HCEC 1CT (cell line): ENCODE results near the gene FAM111B.
"Not testable (repeated sequence)": the region's sequence is repeated elsewhere in the genome, so short reads cannot be mapped to it uniquely, and the experiment has no call there.

Experiments used
- DNase-seq: peaks from one replicate; pipeline ENCODE4 v3.0.0-alpha.2; 2017

Gene FAM111B, protein sequence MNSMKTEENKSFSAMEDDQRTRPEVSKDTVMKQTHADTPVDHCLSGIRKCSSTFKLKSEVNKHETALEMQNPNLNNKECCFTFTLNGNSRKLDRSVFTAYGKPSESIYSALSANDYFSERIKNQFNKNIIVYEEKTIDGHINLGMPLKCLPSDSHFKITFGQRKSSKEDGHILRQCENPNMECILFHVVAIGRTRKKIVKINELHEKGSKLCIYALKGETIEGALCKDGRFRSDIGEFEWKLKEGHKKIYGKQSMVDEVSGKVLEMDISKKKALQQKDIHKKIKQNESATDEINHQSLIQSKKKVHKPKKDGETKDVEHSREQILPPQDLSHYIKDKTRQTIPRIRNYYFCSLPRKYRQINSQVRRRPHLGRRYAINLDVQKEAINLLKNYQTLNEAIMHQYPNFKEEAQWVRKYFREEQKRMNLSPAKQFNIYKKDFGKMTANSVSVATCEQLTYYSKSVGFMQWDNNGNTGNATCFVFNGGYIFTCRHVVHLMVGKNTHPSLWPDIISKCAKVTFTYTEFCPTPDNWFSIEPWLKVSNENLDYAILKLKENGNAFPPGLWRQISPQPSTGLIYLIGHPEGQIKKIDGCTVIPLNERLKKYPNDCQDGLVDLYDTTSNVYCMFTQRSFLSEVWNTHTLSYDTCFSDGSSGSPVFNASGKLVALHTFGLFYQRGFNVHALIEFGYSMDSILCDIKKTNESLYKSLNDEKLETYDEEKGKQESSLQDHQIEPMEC

DNA sequence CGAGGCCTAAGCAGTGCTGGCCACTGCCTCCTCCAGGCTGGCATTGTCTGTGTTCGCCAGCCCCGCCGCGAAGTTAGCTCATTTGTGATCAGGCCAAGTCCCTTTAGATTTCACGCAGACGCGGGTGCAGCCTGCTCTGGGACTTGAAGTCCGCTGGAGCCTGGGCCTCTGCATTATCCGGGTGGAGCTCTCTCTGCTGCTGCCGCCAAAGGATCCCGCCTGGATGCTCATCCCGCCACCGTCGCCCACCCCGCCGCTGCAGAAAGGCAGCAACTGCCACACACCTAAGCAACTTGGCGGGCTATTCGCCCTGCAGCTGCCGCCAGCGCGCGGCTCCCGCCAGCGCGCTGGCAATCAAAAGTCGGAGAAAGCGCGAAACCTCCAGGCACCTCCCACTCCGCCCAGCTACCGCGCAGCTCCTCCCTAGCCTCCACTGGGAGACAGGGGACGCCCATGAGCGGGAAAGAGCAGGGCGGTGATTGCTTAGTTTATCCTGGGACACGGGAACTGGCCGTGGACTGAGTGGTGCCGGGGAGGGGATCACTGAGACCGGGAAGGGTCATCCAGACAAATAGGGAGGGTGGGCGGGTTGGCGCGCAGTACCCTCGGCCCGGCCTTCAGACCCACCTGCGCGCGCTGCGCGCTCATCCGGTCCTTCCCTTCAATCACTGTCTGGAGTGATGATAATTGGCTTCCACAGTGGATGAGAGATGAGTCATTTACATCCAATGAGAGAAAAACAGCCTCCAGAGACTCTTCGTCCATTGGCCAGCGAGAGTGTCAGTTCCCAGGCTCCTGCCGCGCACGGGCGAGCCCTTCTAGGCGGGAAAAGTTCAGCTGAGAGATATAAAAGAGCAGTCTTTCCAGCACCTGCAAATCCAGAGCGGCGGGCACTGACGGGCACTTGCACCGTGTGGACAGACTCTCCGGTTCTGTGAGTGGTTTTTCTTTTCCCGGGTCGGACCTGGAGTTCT, at the start of gene FAM111B:
FAM111B (plus strand) TSS at position 875 of the 974 bp plus-strand sequence. CDS start 2,389 bp downstream, outside the sequence.
- peak; percentile 91 for DNase-seq

DNA sequence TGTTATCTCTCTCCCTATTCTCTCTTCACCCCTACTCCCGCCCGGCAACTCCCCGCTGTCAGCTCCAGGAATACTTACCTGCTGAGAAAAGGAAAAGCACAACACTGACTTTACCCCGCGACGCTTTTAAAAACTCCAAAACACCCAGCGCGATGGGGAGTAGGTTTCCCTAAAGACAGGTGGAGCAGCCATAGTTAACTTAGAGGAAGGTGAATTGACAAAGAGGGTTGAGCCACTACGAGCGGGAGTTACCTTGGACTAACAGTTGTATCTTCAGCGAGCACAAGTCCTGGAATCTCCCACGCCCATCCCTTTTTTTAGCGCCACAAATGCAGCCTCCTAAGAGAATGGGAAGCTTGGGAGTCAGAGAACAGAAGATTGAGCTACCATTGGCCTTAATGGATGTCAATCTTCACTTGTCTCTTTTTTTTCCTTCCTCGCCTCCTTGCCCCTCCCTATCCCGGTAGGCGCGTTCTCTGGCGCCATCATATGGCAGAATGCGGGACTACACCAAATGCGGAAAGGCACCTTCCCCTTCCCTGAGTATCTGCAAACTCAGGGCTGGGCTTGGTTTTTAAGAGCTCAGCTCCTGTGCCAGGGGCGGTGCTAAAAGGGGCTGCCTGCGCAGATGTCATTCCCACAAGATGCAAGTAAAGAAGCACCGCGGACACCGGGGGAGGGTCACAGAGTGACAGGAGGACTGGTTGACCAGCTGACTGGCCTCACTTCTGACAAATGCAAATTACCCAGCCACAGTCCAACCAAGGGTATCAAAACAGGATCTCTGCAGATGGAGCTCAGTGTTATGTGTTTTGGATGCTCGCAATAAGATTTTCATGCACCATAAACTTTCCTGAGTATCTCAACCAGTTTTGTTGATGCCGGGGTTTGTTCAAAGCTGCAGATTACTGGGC, 48.7 kb upstream of the FAM111B start:
- DNase-seq: peak; percentile 83

DNA sequence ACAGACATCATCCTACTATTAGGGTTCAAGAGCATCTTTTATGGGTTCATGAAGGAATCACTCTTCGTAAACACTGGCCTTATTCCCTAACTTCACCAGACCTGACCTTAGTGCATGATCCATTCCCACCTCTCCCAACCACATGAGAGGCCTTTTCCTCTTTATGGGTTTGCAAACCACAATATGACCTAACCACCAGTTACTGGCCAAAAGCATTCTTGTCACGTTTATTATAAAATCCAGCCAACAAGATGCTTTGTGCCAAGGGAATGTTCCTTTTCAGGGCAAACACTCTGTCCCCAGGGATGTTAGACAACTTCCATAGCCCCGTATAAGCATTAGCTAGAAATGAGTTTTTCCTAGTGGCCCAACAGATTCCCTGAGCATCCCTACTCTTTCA, 46.9 kb upstream of the FAM111B start:
- DNase-seq: not testable (repeated sequence)

DNA sequence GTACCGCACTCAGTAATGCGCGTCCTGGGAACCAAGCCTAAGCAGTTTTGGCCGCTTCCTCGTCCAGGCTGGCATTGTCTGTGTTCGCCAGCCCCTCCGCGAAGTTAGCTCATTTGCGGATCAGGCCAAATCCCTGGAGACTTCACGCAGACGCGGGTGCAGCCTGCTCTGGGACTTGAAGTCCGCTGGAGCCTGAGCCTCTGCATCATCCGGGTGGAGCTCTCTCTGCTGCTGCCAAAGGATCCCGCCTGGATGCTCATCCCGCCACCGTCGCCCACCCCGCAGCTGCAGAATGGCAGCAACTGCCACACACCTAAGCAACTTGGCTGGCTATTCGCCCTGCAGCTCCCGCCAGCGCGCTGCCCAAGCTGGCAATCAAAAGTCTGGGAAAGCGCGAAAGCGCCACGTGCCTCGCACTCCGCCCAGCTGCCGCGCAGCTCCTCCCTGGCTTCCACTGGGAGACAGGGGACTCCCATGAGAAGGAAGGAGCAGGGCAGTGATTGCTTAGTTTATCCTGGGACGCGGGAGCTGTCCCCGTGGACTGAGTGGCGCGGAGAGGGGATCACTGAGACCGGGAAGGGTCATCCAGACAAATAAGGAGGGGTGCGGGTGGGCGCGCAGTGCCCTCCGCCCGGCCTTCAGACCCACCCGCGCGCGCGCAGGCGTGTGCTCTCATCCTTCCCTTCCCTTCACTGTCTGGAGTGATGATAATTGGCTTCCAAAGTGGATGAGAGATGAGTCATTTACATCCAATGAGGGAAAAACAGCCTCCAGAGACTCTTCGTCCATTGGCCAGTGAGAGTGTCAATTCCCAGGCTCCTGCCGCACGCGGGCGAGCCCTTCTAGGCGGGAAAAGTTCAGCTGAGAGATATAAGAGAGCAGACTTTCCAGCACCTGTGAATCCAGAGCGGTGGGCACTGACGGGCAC, 44.2 kb upstream of the FAM111B start:
- DNase-seq: no peak

DNA sequence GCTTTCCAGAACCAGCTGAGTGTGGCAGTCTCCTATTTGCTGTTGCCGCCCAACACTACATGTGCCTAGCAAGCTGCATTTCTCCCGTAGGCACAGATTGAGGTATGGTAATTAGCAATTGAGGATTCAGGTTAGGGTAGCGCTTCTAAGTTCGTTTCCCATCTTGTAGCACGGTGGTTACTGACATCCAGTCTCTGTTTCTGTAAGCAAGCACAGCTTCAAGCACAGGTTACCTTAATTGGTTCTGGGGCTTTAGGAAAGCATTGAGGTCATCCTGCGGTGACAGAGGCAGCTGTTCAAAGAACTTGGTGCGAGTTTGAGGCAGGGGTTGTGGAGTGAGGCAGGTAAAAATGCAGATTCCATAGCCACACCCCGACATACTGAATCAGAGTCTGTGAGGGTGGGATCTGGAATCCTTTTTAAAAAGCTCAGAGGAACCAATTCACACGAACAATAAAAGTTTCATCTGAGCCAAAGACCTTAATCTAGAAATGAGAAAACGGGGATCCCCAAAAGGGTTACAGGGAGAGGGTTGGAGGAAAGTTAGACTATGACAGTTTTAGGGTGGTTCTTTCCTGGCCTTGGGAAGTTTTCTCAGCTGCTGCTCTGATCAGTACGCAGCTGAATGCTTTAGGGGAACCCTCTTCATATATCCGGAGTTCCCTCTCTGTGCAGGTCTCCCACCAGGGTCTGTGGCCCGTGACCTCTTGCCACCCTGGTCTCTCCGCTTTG, 42.9 kb upstream of the FAM111B start:
- DNase-seq: not testable (repeated sequence)

DNA sequence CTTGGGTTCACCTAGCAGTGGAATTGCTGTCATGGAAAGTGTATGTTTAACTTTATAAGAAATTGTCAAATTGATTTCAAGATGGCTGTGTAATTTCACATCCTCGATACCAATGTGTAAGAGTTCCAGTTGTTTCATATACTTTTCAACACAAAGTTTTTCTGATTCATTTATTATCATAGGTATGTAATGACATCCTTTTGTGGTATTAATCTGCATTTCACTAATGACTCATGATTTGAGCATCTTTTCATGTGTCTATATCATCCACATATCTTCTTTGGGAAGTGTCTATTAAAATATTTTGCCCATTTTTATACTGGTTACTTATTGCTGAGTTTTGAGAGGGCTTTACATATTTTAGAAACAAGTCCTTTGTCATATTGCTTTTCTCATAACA, 38.0 kb upstream of the FAM111B start:
- peak; percentile 31 for DNase-seq

DNA sequence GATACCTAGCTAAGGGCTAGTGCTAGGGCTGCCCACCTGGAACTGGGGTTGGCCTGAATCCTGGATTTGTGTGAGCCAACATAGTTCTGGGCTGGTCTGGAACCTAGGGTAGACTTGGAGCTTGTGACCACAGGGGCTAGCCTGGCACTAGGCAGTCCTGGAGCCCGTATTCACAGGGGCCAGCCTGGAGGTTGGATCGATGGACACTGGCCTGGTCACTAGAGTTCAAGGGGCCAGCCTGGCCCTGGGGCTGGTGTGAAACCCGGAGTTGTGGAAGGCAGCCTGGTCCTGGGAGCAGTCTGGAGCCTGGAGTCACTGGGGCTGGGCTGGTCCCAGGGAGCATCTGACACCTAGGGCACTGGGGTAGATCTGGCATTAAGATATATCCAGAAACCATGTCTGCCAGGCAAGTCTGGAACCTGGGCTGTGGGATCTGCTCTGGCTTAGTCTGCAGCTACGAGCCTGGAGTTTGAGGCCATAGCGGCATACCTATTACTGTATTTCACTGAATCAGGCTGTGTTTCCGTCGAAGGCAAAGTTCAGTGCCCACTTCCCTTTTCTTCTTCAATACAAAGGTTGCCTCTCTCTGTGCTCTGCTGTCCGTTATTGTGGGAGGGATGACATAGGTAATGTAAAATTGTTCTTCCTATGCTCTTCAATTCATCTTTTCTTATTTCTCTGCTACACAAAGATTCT, 30.0 kb upstream of the FAM111B start:
- no peak for DNase-seq

DNA sequence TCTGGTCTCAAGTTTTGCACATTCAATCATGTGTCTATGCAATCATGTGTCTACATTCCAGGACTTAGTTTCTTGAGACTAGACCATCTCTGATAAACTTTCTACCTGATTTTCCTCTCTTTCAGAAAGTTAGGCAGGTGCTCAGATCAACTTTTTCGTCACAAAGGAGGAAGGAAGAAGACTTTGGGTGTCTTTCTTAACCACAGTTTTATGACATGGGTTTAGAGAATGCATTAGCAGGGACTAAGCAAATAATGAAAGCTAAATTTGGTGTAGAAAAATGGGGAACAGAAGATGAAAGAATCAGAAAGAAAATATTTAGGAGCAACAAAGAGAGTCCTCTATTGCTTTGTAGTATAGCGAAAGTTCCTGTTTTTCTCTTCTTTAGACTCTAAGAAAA, 28.6 kb upstream of the FAM111B start:
- DNase-seq: no peak

DNA sequence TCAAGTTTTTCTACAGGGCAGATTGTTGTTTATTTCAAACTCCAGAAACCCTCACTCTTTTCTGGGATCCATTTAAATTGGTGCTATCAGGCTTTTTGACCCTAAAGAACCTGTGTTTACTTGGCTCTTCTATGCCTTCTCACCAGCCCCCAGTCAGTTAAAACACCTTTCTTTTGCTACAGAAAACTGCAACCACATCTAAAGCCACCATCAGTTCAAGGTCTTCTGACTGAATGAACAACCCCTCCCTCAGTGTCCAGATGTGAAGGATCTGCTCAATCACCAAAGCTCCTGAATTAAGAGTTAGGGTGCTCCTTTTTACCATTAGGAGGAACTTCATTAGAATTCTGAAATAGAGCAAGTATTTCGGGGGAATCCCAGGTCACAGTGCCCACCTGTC, 28.0 kb upstream of the FAM111B start:
- no peak for DNase-seq

DNA sequence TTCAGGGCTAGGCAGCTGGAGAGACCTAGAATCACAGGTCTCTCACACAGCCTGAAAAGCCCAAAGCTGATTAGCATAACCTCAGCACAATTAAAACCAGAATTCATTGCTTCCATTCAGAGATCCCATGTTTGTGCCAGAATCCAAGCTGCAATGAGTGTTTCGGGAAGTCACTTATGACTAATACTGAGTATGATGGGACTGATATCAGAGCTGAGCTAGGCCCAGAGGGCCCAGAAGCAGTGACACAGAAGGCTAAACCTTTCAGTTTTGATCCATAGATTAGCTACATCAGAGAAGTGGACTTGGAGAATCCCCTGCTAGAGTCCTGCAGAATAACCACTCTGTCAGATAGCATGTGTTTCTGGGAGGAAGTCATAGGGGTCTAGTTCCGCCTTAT, 26.6 kb upstream of the FAM111B start:
- not testable (repeated sequence) for DNase-seq

DNA sequence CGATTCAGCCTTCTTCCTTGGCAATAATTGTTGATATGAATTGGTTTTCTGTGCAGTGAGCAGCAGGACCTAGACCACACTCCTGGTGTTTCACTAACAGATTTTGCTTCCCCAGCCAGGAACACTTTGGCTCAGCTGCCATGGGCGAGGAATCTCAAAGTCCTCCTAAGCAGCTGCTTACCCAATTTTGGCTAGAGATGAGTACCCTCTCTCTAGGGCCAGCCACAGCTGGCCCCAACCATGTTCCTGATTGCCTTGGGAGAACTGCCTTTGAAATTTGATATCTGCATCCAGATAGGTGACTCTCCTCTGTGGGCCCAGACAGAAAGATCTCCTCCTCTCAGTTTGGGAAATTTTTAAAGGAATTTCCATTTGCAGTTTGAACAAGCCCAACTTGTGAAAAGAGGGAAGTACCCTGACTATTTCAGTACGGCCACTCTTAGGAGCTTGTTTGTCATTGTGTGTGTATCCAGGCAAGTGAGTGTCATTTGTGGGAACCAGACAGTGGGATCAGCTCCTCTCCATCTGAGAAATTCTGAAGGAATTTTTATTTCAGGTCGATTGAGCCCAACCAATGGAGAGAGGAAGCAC, 25.5 kb upstream of the FAM111B start:
- not testable (repeated sequence) for DNase-seq

DNA sequence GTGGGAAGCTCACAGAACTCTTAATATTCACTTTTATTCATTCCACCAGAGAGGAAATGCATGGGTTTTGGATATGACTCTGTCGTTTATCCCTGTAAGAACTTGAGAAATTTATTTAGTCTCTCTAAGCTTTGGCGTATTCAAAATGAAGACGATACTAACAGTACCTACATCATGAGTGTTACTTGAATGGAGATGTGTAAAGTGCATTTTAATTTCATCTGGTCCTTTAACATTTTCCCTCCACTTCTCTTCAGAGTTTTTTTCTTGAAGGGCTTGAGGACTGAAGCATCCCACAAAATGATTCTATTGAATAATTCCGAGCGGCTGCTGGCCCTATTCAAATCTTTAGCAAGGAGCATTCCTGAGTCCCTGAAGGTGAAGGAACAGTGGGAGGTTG, 21.0 kb upstream of the FAM111B start, which contains the start of gene GLYATL1B:
GLYATL1B (plus strand) TSS at position 301 of the 400 bp plus-strand sequence; CDS start at position 301, 0 bp downstream.
- DNase-seq: not testable (repeated sequence)

DNA sequence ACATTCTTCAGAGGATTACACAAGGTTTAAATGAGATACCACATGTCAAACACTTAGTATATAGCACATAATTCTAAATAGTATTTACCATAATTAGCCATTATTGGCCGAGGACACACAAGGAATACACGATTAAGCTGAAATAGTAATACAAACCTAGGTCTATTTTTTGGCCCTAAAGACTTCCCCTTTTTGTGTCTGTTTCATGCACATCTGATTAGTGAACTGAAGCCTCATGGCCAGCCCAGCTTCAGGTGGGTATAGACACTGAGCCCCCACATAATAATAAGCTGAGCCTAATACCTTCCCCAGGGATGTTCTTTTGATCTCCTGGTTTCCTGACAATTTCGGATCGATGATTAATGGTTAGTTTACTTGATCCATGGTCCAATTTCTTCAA, 18.9 kb upstream of the FAM111B start:
- no peak for DNase-seq

DNA sequence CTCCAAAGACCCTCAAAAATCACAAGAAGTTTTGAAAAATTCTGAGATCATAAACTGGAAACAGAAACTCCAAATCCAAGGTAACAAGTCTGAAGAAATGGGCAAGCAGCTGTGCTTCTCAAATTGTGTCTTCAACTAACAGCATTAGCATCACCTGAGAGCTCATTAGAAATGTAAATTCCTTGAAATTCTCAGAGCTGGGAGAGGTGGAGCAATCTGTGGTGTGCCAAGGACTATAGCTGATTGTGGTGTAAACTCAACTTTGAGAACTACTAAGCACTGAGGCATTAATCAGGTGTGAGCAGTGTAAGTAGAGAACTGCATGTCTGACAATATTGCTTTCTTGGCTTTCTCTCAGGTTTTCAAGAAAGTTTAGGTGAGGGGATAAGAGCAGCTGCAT, 13.5 kb upstream of the FAM111B start:
- not testable (repeated sequence) for DNase-seq

DNA sequence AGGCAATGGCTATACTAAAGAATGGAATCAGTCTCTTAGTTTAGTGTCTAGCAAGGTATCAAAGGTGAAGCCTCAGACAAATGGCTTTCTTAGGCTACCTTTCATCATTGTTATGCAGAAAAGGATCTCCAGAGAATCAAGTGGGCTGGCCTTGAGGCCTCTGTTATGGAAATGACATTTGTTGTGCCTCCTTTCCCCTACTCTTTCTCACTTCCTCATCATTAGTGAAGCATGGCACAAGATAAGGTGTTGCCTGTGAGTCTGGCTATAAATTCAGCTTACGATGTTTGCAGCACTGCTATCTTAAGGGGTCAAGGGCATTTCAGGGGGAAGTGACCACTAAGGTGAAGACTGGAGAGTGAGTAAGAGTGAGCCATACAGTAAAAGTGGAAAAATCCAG, 11.8 kb upstream of the FAM111B start:
- DNase-seq: not testable (repeated sequence)

DNA sequence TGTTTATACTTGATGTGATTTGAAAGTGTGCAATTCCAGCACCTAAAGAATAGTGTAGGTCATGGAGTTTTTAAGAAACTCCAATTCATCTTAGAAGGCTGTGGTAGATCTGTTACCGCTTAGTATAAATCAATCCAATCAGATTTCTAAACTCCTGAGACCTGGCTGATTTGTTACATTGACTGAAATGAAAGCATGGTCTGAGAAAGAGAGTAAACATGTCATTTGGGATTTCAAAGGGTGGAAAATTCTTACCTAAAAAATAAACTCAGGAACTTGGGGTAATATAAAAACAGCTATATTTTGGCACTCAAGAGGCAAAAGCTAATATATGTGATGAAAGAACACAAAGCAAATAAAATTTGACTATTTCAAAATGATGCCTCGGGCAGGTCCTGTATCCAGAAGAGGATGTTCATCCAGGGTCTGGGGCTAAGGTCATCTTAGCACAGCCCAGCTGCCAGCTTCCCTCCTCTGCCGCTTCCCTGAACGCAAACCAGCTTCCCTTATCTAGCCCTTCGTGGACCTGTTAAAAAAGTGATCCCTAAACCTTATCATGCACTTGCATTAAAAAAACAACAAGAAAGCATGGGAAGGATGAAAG, 11.0 kb upstream of the FAM111B start:
- DNase-seq: not testable (repeated sequence)

DNA sequence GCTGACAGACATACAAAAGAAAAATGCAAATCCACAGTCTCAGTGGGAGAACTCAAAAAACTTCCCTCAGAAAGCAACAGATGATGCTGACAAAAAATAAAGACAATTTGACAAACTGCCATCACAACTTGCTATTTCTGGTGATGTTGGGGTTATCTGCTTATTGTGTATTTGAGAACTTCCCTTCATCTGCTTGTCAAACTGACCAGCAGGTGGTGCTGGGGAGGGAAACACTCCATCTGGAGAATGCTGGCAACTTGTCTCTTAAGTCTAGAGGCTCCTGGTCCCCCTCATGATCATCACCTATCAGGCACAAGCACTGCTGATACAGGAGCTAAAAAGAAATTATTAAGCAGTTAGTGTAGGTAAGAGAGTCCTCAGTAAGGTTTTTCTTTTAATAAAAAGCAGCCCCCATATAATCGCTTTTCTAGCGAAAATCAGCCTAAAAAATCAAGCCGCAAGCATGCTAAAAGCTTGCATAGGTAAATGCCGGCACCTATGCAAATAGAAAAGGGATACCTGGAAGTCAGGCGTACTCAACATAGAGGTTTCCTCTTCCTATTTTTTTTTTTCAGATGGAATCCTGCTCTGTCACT, 9.8 kb upstream of the FAM111B start:
- DNase-seq: peak; percentile 31

DNA sequence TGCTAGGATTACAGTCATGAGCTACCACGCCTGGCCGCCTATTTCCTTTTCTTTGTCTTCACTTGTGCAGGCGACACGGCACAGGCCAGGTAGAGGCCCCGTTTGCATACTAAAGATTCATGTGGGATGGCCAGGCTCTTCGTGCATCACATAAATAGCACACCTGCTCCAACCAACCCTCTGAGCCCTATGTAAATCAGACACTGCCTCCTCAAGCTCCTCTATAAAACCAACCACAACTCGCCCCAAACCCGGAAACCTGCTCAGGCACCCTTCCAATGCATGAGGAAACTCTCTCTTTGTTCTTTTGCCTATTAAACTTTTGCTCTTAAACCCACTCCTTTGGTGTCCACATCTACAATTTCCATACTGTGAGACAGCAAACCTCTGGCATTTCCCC, 9.1 kb upstream of the FAM111B start:
- not testable (repeated sequence) for DNase-seq
